ENCODE results near the gene ZBTB17. TPM values are rescaled to one million over a fixed set of nuclear protein-coding genes. Genes with fewer than 3 reads are reported as not detected.
"Not testable (repeated sequence)": the region's sequence is repeated elsewhere in the genome, so short reads cannot be mapped to it uniquely, and the experiment has no call there.

Gene ZBTB17
- total and polyA plus RNA-seq, 9 of the 15 experiments (the other 6 are each of a cell fraction or from before 2014, with no cell fraction given), result 1.1 to 53.4 (median 29.6) TPM

- DNase-seq (ENCODE audit: extremely low read depth in 1 of 4, low spot score in 3 of 4); H3K9me3 ChIP-seq (replicated peaks; ENCODE audit: control insufficient read depth, insufficient read depth, low read depth, low read length); H3K9ac ChIP-seq (ENCODE audit: insufficient read depth in 1 of 2, low read depth in 2 of 2, low read length in 2 of 2); CTCF ChIA-PET (ENCODE audit: low intra/inter-chr PET ratio); H4K20me1 ChIP-seq (replicated peaks; ENCODE audit: control insufficient read depth, insufficient read depth, low read length); H3K9me1 ChIP-seq (ENCODE audit: control insufficient read depth, insufficient read depth, low read length); intact Hi-C loops (cut with micrococcal nuclease); H3K27me3 ChIP-seq (ENCODE audit: control insufficient read depth in 2 of 2, insufficient read depth in 2 of 2, low read length in 2 of 2); BruUV-seq (replicated peaks); FAIRE-seq; H3K4me2 ChIP-seq (ENCODE audit: insufficient read depth, low read length); H3K4me3 ChIP-seq; H2AFZ ChIP-seq (ENCODE audit: low read depth, low read length); in situ Hi-C loops (cut with MboI); ATAC-seq: not testable (repeated sequence)
- WGBS (ENCODE audit: insufficient coverage, low coverage, missing lambda C conversion rate), result 84% methylated on average over 20 of the region's 20 CpGs
- TF ChIP-seq MLLT1 (IDR thresholded peaks at IDR 0.05), result peak in 1 of 2 experiments; percentile 86; a peak in 2 of 4 replicates
- peak overlapping the region; percentile 69; the same call in 2 of the 3 replicates for H3K27ac ChIP-seq (ENCODE audit: extremely low read depth, low read depth, low read length)
- peaks cover 10 to 28% of the 10 kb centered on the region in 2 experiments for H3K4me1 ChIP-seq (replicated peaks in 1 of 2; ENCODE audit: control insufficient read depth in 2 of 2, insufficient read depth in 2 of 2, low read length in 2 of 2)
- H3K36me3 ChIP-seq (ENCODE audit: control insufficient read depth, insufficient read depth, low read length), result peaks cover 42% of the 10 kb centered on the region
- H3K79me2 ChIP-seq (ENCODE audit: control insufficient read depth, insufficient read depth, low read length), result peaks cover 100% of the 10 kb centered on the region
- POLR2A ChIA-PET, result interaction anchor here (0.7 to 2.3 kb wide), 6 partner anchors 10 to 102 kb away, joined by 3 to 8 read pairs (median 4); partner anchors contain the start of gene SPEN
Observed at GRCh38 chr1:15896841-15897610, 78.9 kb downstream of the ZBTB17 start.

GRCh38 chr1:15895233-15895632, 80.7 kb downstream of the ZBTB17 start:
- H3K79me2 ChIP-seq (ENCODE audit: control insufficient read depth, insufficient read depth, low read length), result peaks cover 100% of the 10 kb centered on the region
- FAIRE-seq (no peak), DNase-seq (ENCODE audit: extremely low read depth in 1 of 4, low spot score in 3 of 4) (no peak), ATAC-seq (no peak)
- no peak overlapping the region for H3K4me3 ChIP-seq
- H3K9me1 ChIP-seq (ENCODE audit: control insufficient read depth, insufficient read depth, low read length), result peaks cover 5% of the 10 kb centered on the region
- H3K4me1 ChIP-seq (replicated peaks in 1 of 2; ENCODE audit: control insufficient read depth in 2 of 2, insufficient read depth in 2 of 2, low read length in 2 of 2), result peaks cover 10 to 28% of the 10 kb centered on the region in 2 experiments
- H3K36me3 ChIP-seq (ENCODE audit: control insufficient read depth, insufficient read depth, low read length), result peaks cover 51% of the 10 kb centered on the region
- no peaks in the 10 kb centered on the region for H3K9me3 ChIP-seq (replicated peaks; ENCODE audit: control insufficient read depth, insufficient read depth, low read depth, low read length)
- peaks cover 3% of the 10 kb centered on the region; the same call in 1 of the 2 replicates for H4K20me1 ChIP-seq (replicated peaks; ENCODE audit: control insufficient read depth, insufficient read depth, low read length)
- H3K9ac ChIP-seq (ENCODE audit: insufficient read depth in 1 of 2, low read depth in 2 of 2, low read length in 2 of 2), result no peak overlapping the region
- in situ Hi-C loops (cut with MboI) (no loop called here), intact Hi-C loops (cut with micrococcal nuclease) (no loop called here)
- H2AFZ ChIP-seq (ENCODE audit: low read depth, low read length), result no peak overlapping the region
- POLR2A ChIA-PET, result interaction anchor here (0.6 to 1.3 kb wide), 3 partner anchors 9 to 127 kb away, joined by 3 read pairs; partner anchors contain the start of gene CLCNKA
- CTCF ChIA-PET (ENCODE audit: low intra/inter-chr PET ratio), result no interaction called here
- BruUV-seq (replicated peaks), result no TSS peak
- no peaks in the 10 kb centered on the region for H3K27me3 ChIP-seq (ENCODE audit: control insufficient read depth in 2 of 2, insufficient read depth in 2 of 2, low read length in 2 of 2)
- H3K27ac ChIP-seq (ENCODE audit: extremely low read depth, low read depth, low read length), result no peak overlapping the region
- no peak overlapping the region for H3K4me2 ChIP-seq (ENCODE audit: insufficient read depth, low read length)
- TF ChIP-seq NFXL1 (CRISPR knock-in tag; IDR thresholded peaks at IDR 0.05) (no peak), ZHX1 (conservative IDR thresholded peaks at IDR 0.05; ENCODE audit: low read length) (no peak), CTCFL (IDR thresholded peaks at IDR 0.05; ENCODE audit: borderline replicate concordance, insufficient read depth, low read depth, low read length, poor library complexity, severe bottlenecking) (no peak), TCF7 (IDR thresholded peaks at IDR 0.05; ENCODE audit: borderline replicate concordance) (no peak), USF1 (CRISPR knock-in tag; IDR thresholded peaks at IDR 0.05) (no peak)

All from K562 (cell line).